PC-9 (cell line): ENCODE data around the gene ERMAP.

ENCODE experiments used
- CTCF ChIP-seq: fragments of 200-600 bp; sonication (generic); conservative IDR thresholded peaks from 2 replicates; pipeline ENCODE4 v1.6.1; 2017; ENCODE audit warnings: mixed run types, antibody characterized with exemption, mild to moderate bottlenecking, moderate library complexity
- EZH2 ChIP-seq: fragments of 200-600 bp; sonication (generic); IDR thresholded peaks from 2 replicates; pipeline ENCODE4 v1.8.0; 2017; ENCODE audit warnings: antibody characterized with exemption, low read depth

GRCh38 chr1:42861014-42861399 is 44.1 kb downstream of the ERMAP start:
- TF ChIP-seq EZH2 = no peak
- no peak for TF ChIP-seq CTCF
